ENCODE measurements around the gene AGFG2. TPM values are rescaled to one million over a fixed set of nuclear protein-coding genes. Genes with fewer than 3 reads are reported as not detected.
A peak's percentile ranks its signal among the peaks of the same experiment; 100 is the strongest.

Gene AGFG2
- total and polyA plus RNA-seq, 2 of the 13 experiments (the other 11 are each of a cell fraction or from before 2014, with no cell fraction given), result 125 to 132 TPM

- no peak for TF ChIP-seq IRF2 (CRISPR knock-in tag; IDR thresholded peaks at IDR 0.05)
- TF ChIP-seq ZNF230 (CRISPR knock-in tag; IDR thresholded peaks at IDR 0.05), result 0 out of 2 replicates have a peak, but pooled peaks have one; percentile 58
- TF ChIP-seq CCDC6 (CRISPR knock-in tag; IDR thresholded peaks at IDR 0.05), result peak; percentile 96
- peak; percentile 17; the same call in 1 of the 2 replicates for TF ChIP-seq ZBTB20 (CRISPR knock-in tag; IDR thresholded peaks at IDR 0.05; ENCODE audit: borderline replicate concordance, low read depth)
- TF ChIP-seq MIXL1 (CRISPR knock-in tag; IDR thresholded peaks at IDR 0.05), result no peak; the same call in 1 of the 2 replicates
- TF ChIP-seq ELF3 (CRISPR knock-in tag; IDR thresholded peaks at IDR 0.05), result peak; percentile 8; the same call in 1 of the 2 replicates
- TF ChIP-seq AHR (CRISPR knock-in tag; IDR thresholded peaks at IDR 0.05), result peak; percentile 39; the same call in 1 of the 2 replicates
- no peak for TF ChIP-seq ETV6 (CRISPR knock-in tag; conservative IDR thresholded peaks at IDR 0.05)
- peak; percentile 99 for TF ChIP-seq ZNF878 (CRISPR knock-in tag; IDR thresholded peaks at IDR 0.05)
- peak; percentile 99 for TF ChIP-seq MXI1 (IDR thresholded peaks at IDR 0.05; ENCODE audit: borderline replicate concordance, low read depth, low read length)
- TF ChIP-seq ZNF589 (CRISPR knock-in tag; conservative IDR thresholded peaks at IDR 0.05), result peak; percentile 32; the same call in 1 of the 2 replicates
- peak; percentile 99 for TF ChIP-seq TFDP1 (CRISPR knock-in tag; IDR thresholded peaks at IDR 0.05; ENCODE audit: borderline replicate concordance)
- TF ChIP-seq ZNF615 (CRISPR knock-in tag; IDR thresholded peaks at IDR 0.05; ENCODE audit: borderline replicate concordance), result peak; percentile 25; the same call in 1 of the 2 replicates
- peak; percentile 36; the same call in 1 of the 2 replicates for TF ChIP-seq HNRNPL (IDR thresholded peaks at IDR 0.05; ENCODE audit: low read depth, low read length)
- TF ChIP-seq TFE3 (CRISPR knock-in tag; IDR thresholded peaks at IDR 0.05), result peak; percentile 13; the same call in 1 of the 2 replicates
- TF ChIP-seq ZBTB42 (CRISPR knock-in tag; IDR thresholded peaks at IDR 0.05), result no peak
- peak; percentile 80 for TF ChIP-seq HMGXB3 (CRISPR knock-in tag; IDR thresholded peaks at IDR 0.05; ENCODE audit: borderline replicate concordance)
- TF ChIP-seq HOXA5 (CRISPR knock-in tag; IDR thresholded peaks at IDR 0.05), result no peak
- TF ChIP-seq TGIF2 (CRISPR knock-in tag; IDR thresholded peaks at IDR 0.05), result peak; percentile 100
- peak; percentile 11; the same call in 1 of the 2 replicates for TF ChIP-seq ZFY (CRISPR knock-in tag; IDR thresholded peaks at IDR 0.05)
- TF ChIP-seq ZFP82 (CRISPR knock-in tag; IDR thresholded peaks at IDR 0.05; ENCODE audit: borderline replicate concordance), result no peak; the same call in 1 of the 2 replicates
- TF ChIP-seq ZNF282 (IDR thresholded peaks at IDR 0.05; ENCODE audit: partially characterized antibody), result no peak
- no peak for TF ChIP-seq ZBTB7B (CRISPR knock-in tag; IDR thresholded peaks at IDR 0.05)
- TF ChIP-seq KAT8 (CRISPR knock-in tag; IDR thresholded peaks at IDR 0.05), result peak; percentile 16; the same call in 1 of the 2 replicates
- peak; percentile 58 for TF ChIP-seq NR2C2 (CRISPR knock-in tag; IDR thresholded peaks at IDR 0.05; ENCODE audit: borderline replicate concordance)
These were observed at the start of gene AGFG2 (continued) for GRCh38 chr7:100538654-100539435.
